Karpas-422 (cell line): ENCODE measurements around the gene CENPX. TPM values are rescaled to one million over a fixed set of nuclear protein-coding genes. Genes with fewer than 3 reads are reported as not detected.

ENCODE experiments used
- DNase-seq: peaks from one replicate; pipeline ENCODE4 v3.0.0-alpha.2; 2015
- H2AFZ ChIP-seq: fragments of 200-600 bp; sonication (generic); 2 replicates; pipeline ENCODE4 v1.6.1; 2014; ENCODE audit warnings: antibody characterized with exemption, low read length, mixed read lengths
- H3K27ac ChIP-seq: fragments of 200-600 bp; sonication (generic); 2 replicates; pipeline ENCODE4 v1.5.1; 2014; ENCODE audit warnings: mild to moderate bottlenecking, low read length, moderate library complexity
- H3K27me3 ChIP-seq: fragments of 200-600 bp; sonication (generic); 2 replicates; pipeline ENCODE4 v1.6.1; 2014; ENCODE audit warnings: low read length, mixed read lengths
- H3K36me3 ChIP-seq: fragments of 200-600 bp; sonication (generic); 2 replicates; pipeline ENCODE4 v1.6.1; 2014; ENCODE audit warnings: low read length, mixed read lengths; ENCODE audit not compliant: insufficient read depth
- H3K4me1 ChIP-seq: fragments of 200-600 bp; sonication (generic); 2 replicates; pipeline ENCODE4 v1.6.1; 2014; ENCODE audit warnings: mild to moderate bottlenecking, low read length, mixed read lengths
- H3K4me2 ChIP-seq: fragments of 200-600 bp; sonication (generic); 2 replicates; pipeline ENCODE4 v1.6.1; 2014; ENCODE audit warnings: low read length, low read depth, mild to moderate bottlenecking; ENCODE audit not compliant: poor library complexity, severe bottlenecking
- H3K4me3 ChIP-seq: fragments of 200-600 bp; sonication (generic); 2 replicates; pipeline ENCODE4 v1.5.1; 2014; ENCODE audit warnings: mild to moderate bottlenecking, antibody characterized with exemption, low read length, mixed read lengths
- H3K79me2 ChIP-seq: fragments of 200-600 bp; sonication (generic); 2 replicates; pipeline ENCODE4 v1.6.1; 2014; ENCODE audit warnings: mild to moderate bottlenecking, low read length, mixed read lengths
- H3K9ac ChIP-seq: fragments of 200-600 bp; sonication (generic); 2 replicates; pipeline ENCODE4 v1.6.0; 2014; ENCODE audit warnings: low read length
- H3K9me2 ChIP-seq: fragments of 200-600 bp; sonication (generic), shearing (Covaris generic); replicated peaks from 2 replicates; pipeline ENCODE4 v1.6.0; 2014; ENCODE audit warnings: mild to moderate bottlenecking, low read length, moderate library complexity; ENCODE audit not compliant: insufficient read depth
- H3K9me3 ChIP-seq: fragments of 300-700, 200-600 bp; sonication (generic); 2 replicates; pipeline ENCODE4 v1.6.1; 2014; ENCODE audit warnings: low read length, mixed read lengths
- H4K20me1 ChIP-seq: fragments of 200-600 bp; sonication (generic); 2 replicates; pipeline ENCODE4 v1.6.1; 2014; ENCODE audit warnings: mild to moderate bottlenecking, antibody characterized with exemption, low read length, low read depth; ENCODE audit not compliant: insufficient read depth
- total RNA-seq: library from RNA; depleted of rRNA; stranded (reverse); fragments of >200 nt; shearing (Covaris generic); gene quantifications from 2 replicates; pipeline ENCODE4 v1.2.3, GENCODE V29; 2014; ENCODE audit warnings: low replicate concordance

The CENPX gene
- total RNA-seq, 1 experiment from 2014 or later: 51.4 TPM

DNA sequence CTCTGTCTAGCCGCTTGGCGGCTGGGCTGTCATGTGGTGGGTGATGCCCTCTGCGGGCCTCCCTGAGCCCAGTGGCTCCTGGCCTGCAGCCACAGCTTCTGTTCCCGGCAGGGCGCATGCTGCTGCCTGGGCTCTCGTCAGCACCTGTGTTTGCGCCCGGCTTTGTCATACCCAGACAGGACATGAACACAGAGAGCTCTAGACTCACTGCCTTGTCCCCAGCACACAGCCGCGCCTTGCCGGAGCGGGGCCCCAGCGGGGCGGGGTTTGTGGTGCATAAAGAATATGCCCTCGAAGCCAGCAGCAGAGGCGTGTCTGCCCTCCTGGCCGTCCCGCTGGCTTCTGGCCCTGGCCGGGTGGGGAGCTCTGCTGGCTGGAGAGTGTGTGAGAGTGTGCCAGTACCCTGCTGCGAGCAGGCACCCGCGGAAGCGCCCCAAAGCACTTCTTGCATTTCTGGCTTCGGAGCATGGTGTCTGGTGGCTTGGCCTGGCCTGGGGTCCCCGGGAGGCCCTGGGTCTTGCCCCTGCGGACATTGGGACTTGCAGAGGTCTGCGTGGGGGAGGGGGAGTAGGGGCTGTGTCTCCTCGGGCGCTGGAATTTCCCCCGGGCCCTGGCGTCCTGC, 30.9 kb downstream of the CENPX start:
- no peaks in the 10 kb centered on the region for H4K20me1 ChIP-seq
- H3K27me3 ChIP-seq: no peaks in the 10 kb centered on the region
- no peak overlapping the region for H3K4me2 ChIP-seq
- DNase-seq: no peak
- no peak overlapping the region for H3K4me3 ChIP-seq
- H3K79me2 ChIP-seq: no peaks in the 10 kb centered on the region
- no peaks in the 10 kb centered on the region for H3K36me3 ChIP-seq
- no peaks in the 10 kb centered on the region for H3K9me3 ChIP-seq
- no peak overlapping the region for H2AFZ ChIP-seq
- H3K9me2 ChIP-seq: no peaks in the 10 kb centered on the region
- H3K27ac ChIP-seq: no peak overlapping the region
- no peak overlapping the region for H3K9ac ChIP-seq
- no peaks in the 10 kb centered on the region for H3K4me1 ChIP-seq

DNA sequence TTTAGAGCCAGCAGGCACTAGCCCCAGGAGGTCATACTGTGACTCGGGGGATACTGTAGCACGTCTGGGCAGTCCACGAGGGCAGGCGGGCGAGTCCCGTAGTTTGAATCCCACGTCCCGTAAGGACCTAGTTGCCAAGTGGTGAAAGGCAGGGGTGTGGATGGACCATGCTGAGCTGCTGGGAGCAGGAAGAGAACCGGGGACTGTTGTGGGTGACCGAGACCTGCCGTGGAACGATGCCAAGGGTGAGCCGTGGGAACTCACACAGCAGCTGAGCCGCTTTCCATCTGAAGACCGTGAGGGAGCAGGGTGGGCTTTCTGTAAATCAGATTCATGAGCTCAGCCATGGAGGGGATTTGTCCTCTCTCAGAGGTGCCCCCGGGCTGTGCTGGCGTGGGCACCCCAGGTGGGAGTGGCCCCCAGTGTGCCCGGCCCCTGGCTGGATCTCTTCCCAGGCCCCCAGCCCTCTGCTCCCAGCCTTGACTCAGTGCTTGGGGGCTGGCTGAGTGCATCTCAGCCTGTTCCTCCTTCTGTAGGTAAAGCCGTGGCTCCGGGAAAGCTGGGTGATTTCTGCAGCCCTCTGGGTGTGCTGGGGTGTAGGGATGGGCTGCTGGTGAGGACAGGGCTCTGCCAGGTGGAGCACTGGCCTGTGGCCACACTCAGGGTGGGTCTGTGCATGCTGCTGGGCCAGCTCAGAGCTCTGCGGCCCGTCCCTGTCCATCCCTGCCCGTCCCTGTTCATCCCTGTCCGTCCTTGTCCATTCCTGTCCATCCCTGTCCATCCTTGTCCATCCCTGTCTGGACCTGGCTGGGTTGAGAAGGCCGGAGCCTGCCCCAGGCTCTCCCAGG, 31.6 kb downstream of the CENPX start:
- H3K9me3 ChIP-seq: no peaks in the 10 kb centered on the region
- H3K9me2 ChIP-seq: no peaks in the 10 kb centered on the region
- no peak overlapping the region for H3K4me2 ChIP-seq
- no peak overlapping the region for H2AFZ ChIP-seq
- H3K27ac ChIP-seq: no peak overlapping the region
- DNase-seq: no peak
- H3K27me3 ChIP-seq: no peaks in the 10 kb centered on the region
- H4K20me1 ChIP-seq: no peaks in the 10 kb centered on the region
- no peak overlapping the region for H3K9ac ChIP-seq
- no peaks in the 10 kb centered on the region for H3K79me2 ChIP-seq
- H3K4me3 ChIP-seq: no peak overlapping the region
- no peaks in the 10 kb centered on the region for H3K4me1 ChIP-seq
- H3K36me3 ChIP-seq: no peaks in the 10 kb centered on the region

DNA sequence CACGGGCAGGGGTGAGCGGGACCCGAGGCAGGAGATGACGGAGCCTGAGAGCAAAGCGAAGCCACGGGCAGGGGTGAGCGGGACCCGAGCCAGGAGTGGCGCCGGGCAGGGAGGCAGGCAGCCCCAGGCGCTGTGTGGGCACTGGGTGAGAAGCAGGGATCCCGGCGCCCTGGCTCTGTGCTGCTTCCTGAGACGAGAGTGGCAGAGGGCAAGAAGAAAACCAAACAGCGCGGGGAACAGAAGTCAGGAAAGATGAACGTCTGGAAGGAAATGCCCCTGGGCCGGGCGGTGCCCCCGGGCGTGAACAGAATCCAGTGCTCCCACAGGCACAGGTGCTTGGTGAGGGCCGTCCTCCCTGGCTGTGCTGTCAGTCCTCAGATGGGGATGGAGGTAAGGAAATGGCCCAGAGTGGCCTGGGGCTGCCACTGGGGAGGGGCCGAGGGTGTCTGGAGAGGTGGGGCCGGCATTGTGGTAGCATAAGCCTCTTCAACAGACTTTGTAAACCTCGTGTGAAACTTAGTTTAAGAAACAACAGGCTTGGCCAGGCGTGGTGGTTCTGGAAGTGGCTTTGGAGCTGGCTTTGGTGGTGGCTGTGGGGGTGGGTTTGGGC, 35.4 kb downstream of the CENPX start:
- Histone ChIP-seq H3K9me2 (no peaks in the 10 kb centered on the region), H4K20me1 (no peaks in the 10 kb centered on the region), H3K4me2 (no peak overlapping the region), H3K79me2 (no peaks in the 10 kb centered on the region), H3K36me3 (no peaks in the 10 kb centered on the region), H3K27me3 (no peaks in the 10 kb centered on the region), H3K4me1 (no peaks in the 10 kb centered on the region), H3K4me3 (no peak overlapping the region), H2AFZ (no peak overlapping the region), H3K27ac (no peak overlapping the region), H3K9ac (no peak overlapping the region), H3K9me3 (no peaks in the 10 kb centered on the region)
- no peak for DNase-seq

DNA sequence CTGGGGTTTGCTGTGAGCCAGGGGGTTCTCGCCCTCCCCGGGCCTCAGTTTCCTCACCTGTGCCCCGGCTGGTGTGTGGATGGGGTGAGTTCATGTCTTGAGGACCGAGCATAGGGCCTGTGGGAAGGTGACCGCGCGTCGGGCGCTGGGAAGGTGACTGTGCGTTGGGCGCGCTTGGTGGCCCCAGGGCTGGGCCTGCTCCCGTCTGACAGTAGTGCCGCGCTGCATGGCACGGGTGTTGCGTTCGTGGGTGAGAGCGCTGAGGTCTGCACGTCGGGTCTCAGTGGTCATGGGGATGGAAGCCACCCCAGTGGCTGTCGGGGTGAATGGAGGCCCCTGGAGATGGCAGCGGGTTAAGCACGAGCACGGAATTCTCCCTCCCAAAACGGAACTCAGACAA, 36.1 kb downstream of the CENPX start:
- no peaks in the 10 kb centered on the region for H3K9me2 ChIP-seq
- H3K9ac ChIP-seq: no peak overlapping the region
- H3K36me3 ChIP-seq: no peaks in the 10 kb centered on the region
- DNase-seq: no peak
- H4K20me1 ChIP-seq: no peaks in the 10 kb centered on the region
- no peaks in the 10 kb centered on the region for H3K9me3 ChIP-seq
- H3K27ac ChIP-seq: no peak overlapping the region
- H3K4me2 ChIP-seq: no peak overlapping the region
- H3K4me3 ChIP-seq: no peak overlapping the region
- no peak overlapping the region for H2AFZ ChIP-seq
- H3K79me2 ChIP-seq: no peaks in the 10 kb centered on the region
- no peaks in the 10 kb centered on the region for H3K27me3 ChIP-seq
- H3K4me1 ChIP-seq: no peaks in the 10 kb centered on the region

DNA sequence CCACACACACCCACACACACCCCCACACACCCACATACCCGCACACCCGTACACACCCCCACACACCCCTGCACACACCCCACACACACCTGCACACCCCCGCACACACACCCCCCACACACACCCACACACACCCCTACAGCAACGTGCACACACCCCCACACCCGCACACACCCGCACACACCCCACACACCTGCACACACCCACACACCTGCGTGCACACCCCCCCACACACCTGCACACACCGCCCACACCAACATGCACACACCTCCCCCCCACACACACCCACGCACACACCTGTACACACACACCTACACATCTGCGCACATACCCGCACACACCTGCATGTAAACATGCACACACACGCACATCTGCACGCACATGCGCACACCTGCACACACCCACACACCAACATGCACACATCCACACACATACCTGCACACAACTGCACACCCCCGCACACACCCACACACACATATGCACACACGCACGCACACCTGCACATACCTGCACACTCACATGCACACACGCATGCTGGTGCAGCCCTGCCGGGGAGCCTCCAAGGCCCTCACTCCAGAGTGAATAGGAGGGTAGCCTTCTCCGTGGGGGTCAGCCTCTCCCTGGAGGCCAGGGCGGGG, 37.8 kb downstream of the CENPX start:
- no peaks in the 10 kb centered on the region for H3K9me2 ChIP-seq
- no peaks in the 10 kb centered on the region for H3K4me1 ChIP-seq
- H3K4me3 ChIP-seq: no peak overlapping the region
- no peaks in the 10 kb centered on the region for H3K9me3 ChIP-seq
- no peaks in the 10 kb centered on the region for H3K79me2 ChIP-seq
- no peak overlapping the region for H3K9ac ChIP-seq
- H2AFZ ChIP-seq: no peak overlapping the region
- H3K4me2 ChIP-seq: no peak overlapping the region
- no peaks in the 10 kb centered on the region for H3K27me3 ChIP-seq
- H4K20me1 ChIP-seq: no peaks in the 10 kb centered on the region
- no peak for DNase-seq
- H3K36me3 ChIP-seq: no peaks in the 10 kb centered on the region
- H3K27ac ChIP-seq: no peak overlapping the region

DNA sequence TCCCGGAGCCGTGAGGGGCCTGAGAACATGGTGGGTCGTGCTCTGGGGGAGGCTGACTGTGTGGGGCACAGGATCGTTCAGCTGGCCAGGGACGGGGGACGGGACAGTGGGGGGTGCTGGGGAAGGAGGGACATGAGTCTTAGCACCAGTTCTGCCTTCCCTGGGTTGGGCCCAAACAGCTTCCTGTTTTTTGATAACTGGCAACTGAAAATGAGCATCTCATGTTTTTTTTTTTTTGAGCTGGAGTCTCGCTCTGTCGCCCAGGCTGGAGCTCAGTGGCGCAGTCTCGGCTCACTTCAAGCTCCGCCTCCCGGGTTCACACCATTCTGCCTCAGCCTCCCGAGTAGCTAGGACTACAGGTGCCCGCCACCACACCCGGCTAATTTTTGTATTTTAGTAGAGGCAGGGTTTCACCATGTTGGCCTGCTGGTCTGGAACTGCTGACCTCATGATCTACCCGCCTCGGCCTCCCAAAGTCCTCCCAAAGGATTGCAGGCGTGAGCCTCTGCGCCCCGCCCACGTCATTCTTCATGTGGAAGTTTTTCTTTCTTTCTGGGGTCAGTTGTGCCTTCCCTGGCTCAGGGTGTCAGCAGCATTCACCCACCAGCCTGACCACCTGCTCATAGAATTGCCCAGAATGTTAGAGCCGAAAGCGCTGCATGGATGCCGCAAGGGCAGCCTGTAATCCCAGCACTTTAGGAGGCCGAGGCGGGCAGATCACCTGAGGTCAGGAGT, 38.9 kb downstream of the CENPX start:
- Histone ChIP-seq H4K20me1 (no peaks in the 10 kb centered on the region), H3K9me3 (no peaks in the 10 kb centered on the region), H3K9me2 (no peaks in the 10 kb centered on the region), H3K27ac (no peak overlapping the region), H3K4me2 (no peak overlapping the region), H3K4me1 (peaks cover 3% of the 10 kb centered on the region), H3K4me3 (no peak overlapping the region), H3K79me2 (peaks cover 7% of the 10 kb centered on the region; the same call in 1 of the 2 replicates), H3K36me3 (no peaks in the 10 kb centered on the region), H3K27me3 (no peaks in the 10 kb centered on the region), H3K9ac (no peak overlapping the region), H2AFZ (no peak overlapping the region)
- no peak for DNase-seq

DNA sequence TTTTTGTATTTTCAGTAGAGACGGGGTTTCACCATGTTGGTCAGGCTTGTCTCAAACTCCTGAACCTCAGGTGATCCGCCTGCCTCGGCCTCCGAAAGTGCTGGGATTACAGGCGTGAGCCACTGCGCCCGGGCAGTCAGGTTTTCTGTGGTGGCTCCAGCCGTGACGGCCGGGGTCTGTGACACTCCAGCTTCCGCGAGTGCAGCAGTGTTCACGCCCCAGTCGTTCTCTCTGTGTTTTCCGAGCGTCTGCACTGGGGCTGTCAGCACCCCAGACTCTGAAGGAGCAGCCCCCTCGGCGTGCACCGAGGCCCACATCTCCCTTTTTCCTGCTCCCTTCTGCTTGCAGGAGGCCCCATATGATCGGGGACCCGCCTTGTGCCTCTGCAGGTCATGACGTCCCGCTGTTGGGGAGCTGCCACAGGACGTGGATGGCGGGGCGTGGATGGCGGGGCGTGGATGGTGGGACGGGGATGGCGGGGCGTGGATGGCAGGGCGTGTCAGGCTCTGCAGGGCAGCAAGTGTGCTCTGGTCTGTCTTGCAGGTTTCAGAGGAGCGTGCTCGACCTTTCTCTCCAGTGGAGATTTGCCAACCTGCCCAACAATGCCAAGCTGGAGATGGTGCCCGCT, 39.6 kb downstream of the CENPX start:
- no peak overlapping the region for H2AFZ ChIP-seq
- no peaks in the 10 kb centered on the region for H3K27me3 ChIP-seq
- no peaks in the 10 kb centered on the region for H4K20me1 ChIP-seq
- H3K36me3 ChIP-seq: no peaks in the 10 kb centered on the region
- H3K27ac ChIP-seq: no peak overlapping the region
- DNase-seq: no peak
- H3K4me3 ChIP-seq: no peak overlapping the region
- H3K9me3 ChIP-seq: no peaks in the 10 kb centered on the region
- H3K79me2 ChIP-seq: peaks cover 12% of the 10 kb centered on the region
- no peak overlapping the region for H3K9ac ChIP-seq
- H3K4me2 ChIP-seq: no peak overlapping the region
- no peaks in the 10 kb centered on the region for H3K9me2 ChIP-seq
- H3K4me1 ChIP-seq: peaks cover 8% of the 10 kb centered on the region
